ENCODE data around the gene BFSP2.

GRCh38 chr3:133387341-133387740 is 12.5 kb upstream of the BFSP2 start:
- TF ChIP-seq CTCF (IDR thresholded peaks at IDR 0.05; ENCODE audit: low read length), result no peak
- no peak for TF ChIP-seq EZH2 (IDR thresholded peaks at IDR 0.05; ENCODE audit: borderline replicate concordance, low read length)
